ENCODE results near the gene TNFRSF18.

- TF ChIP-seq, protein P1, sequence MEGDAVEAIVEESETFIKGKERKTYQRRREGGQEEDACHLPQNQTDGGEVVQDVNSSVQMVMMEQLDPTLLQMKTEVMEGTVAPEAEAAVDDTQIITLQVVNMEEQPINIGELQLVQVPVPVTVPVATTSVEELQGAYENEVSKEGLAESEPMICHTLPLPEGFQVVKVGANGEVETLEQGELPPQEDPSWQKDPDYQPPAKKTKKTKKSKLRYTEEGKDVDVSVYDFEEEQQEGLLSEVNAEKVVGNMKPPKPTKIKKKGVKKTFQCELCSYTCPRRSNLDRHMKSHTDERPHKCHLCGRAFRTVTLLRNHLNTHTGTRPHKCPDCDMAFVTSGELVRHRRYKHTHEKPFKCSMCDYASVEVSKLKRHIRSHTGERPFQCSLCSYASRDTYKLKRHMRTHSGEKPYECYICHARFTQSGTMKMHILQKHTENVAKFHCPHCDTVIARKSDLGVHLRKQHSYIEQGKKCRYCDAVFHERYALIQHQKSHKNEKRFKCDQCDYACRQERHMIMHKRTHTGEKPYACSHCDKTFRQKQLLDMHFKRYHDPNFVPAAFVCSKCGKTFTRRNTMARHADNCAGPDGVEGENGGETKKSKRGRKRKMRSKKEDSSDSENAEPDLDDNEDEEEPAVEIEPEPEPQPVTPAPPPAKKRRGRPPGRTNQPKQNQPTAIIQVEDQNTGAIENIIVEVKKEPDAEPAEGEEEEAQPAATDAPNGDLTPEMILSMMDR (IDR thresholded peaks at IDR 0.05; ENCODE audit: low read depth, low read length, poor library complexity, severe bottlenecking), result no peak
- no peak for TF ChIP-seq EZH2phosphoT487 (IDR thresholded peaks at IDR 0.05; ENCODE audit: borderline replicate concordance, low read length)
Measured at GRCh38 chr1:1250786-1251284, 44.4 kb upstream of the TNFRSF18 start.

Data from DOHH2 (cell line).